NCI-H2227 treated with DMSO at 0.1 percent for 48 hours (cell line): Measurements from ENCODE around the gene CFAP52.
"Not testable (repeated sequence)": the region's sequence is repeated elsewhere in the genome, so short reads cannot be mapped to it uniquely, and the experiment has no call there.

Experiments
- DNase-seq: peaks from one replicate; lab custom pipeline; 2025; lab: John Stamatoyannopoulos, UW

The CFAP52 gene

GRCh38 chr17:9568957-9569588 lies 7.4 kb upstream of the CFAP52 start:
- no peak for DNase-seq

- no peak for DNase-seq
Observed at GRCh38 chr17:9571201-9571600, 5.2 kb upstream of the CFAP52 start.

GRCh38 chr17:9575381-9576101 lies 901 bp upstream of the CFAP52 start, which contains the start of gene STX8:
Gene STX8 (minus strand): TSS chr17:9575820. CDS start chr17:9575808, 12 bp downstream.
- peak; percentile 74 for DNase-seq

- no peak for DNase-seq
Observed at GRCh38 chr17:9577373-9577709, 899 bp downstream of the CFAP52 start.

- no peak for DNase-seq
Observed at GRCh38 chr17:9587969-9588656, 11.7 kb downstream of the CFAP52 start.

GRCh38 chr17:9594065-9594464 lies 17.6 kb downstream of the CFAP52 start:
- DNase-seq: no peak

GRCh38 chr17:9597638-9598037 lies 21.2 kb downstream of the CFAP52 start:
- not testable (repeated sequence) for DNase-seq

- DNase-seq: no peak
Observed at GRCh38 chr17:9598661-9599060, 22.2 kb downstream of the CFAP52 start.

GRCh38 chr17:9604583-9604982 lies 28.1 kb downstream of the CFAP52 start:
- DNase-seq: not testable (repeated sequence)

GRCh38 chr17:9606453-9606852 lies 30.0 kb downstream of the CFAP52 start:
- DNase-seq: no peak

- not testable (repeated sequence) for DNase-seq
Observed at GRCh38 chr17:9607058-9607457, 30.6 kb downstream of the CFAP52 start.

GRCh38 chr17:9611557-9611956 lies 35.1 kb downstream of the CFAP52 start:
- DNase-seq: no peak

GRCh38 chr17:9612006-9612405 lies 35.6 kb downstream of the CFAP52 start:
- no peak for DNase-seq

- no peak for DNase-seq
Observed at GRCh38 chr17:9615486-9615885, 39.0 kb downstream of the CFAP52 start.

GRCh38 chr17:9622961-9623360 lies 46.5 kb downstream of the CFAP52 start:
- DNase-seq: no peak

- no peak for DNase-seq
Observed at GRCh38 chr17:9628509-9628908, 52.1 kb downstream of the CFAP52 start.

- no peak for DNase-seq
Observed at GRCh38 chr17:9632741-9633140, 56.3 kb downstream of the CFAP52 start.

- DNase-seq: no peak
Observed at GRCh38 chr17:9635340-9635739, 58.9 kb downstream of the CFAP52 start.

GRCh38 chr17:9636501-9636900 lies 60.1 kb downstream of the CFAP52 start:
- no peak for DNase-seq

GRCh38 chr17:9640388-9640787 lies 63.9 kb downstream of the CFAP52 start:
- not testable (repeated sequence) for DNase-seq

- no peak for DNase-seq
Observed at GRCh38 chr17:9643611-9644010, 67.2 kb downstream of the CFAP52 start.

- DNase-seq: no peak
Observed at GRCh38 chr17:9644910-9645751, 68.7 kb downstream of the CFAP52 start, which contains the start of gene USP43. Gene USP43 (plus strand): TSS chr17:9645517. CDS start chr17:9645633, 116 bp downstream.
